ENCODE data around the gene METTL2B.
A peak's percentile ranks its signal among the peaks of the same experiment; 100 is the strongest.
"Not testable (repeated sequence)": the region's sequence is repeated elsewhere in the genome, so short reads cannot be mapped to it uniquely, and the experiment has no call there.

The METTL2B gene

GRCh38 chr7:128526062-128526466, 49.5 kb downstream of the METTL2B start:
- DNase-seq (ENCODE audit: low read depth in 2 of 2), result not testable (repeated sequence)

DNA sequence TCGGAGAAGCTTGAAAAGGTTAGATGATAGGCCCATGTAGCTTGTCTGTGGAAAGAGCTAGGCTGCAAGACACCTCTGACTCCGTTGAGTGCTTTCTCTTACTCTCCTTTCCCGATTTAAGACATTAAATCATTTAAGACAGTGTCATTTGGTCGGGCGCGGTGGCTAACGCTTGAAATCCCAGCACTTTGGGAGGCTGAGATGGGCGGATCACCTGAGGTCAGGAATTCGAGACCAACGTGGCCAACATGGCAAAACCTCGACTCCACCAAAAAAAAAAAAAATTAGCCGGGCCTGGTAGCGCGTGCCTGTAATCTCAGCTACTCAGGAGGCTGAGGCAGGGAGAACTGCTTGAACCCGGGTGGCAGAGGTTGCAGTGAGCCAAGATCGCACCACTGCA, 52.6 kb downstream of the METTL2B start:
- not testable (repeated sequence) for DNase-seq (ENCODE audit: low read depth in 2 of 2)

- peak in 1 of 2 donors; percentile 21 for DNase-seq (ENCODE audit: low read depth in 2 of 2)
Observed at GRCh38 chr7:128530121-128530854, 53.7 kb downstream of the METTL2B start.

GRCh38 chr7:128530855-128531104, 54.2 kb downstream of the METTL2B start:
- DNase-seq (ENCODE audit: low read depth in 2 of 2), result no peak

DNA sequence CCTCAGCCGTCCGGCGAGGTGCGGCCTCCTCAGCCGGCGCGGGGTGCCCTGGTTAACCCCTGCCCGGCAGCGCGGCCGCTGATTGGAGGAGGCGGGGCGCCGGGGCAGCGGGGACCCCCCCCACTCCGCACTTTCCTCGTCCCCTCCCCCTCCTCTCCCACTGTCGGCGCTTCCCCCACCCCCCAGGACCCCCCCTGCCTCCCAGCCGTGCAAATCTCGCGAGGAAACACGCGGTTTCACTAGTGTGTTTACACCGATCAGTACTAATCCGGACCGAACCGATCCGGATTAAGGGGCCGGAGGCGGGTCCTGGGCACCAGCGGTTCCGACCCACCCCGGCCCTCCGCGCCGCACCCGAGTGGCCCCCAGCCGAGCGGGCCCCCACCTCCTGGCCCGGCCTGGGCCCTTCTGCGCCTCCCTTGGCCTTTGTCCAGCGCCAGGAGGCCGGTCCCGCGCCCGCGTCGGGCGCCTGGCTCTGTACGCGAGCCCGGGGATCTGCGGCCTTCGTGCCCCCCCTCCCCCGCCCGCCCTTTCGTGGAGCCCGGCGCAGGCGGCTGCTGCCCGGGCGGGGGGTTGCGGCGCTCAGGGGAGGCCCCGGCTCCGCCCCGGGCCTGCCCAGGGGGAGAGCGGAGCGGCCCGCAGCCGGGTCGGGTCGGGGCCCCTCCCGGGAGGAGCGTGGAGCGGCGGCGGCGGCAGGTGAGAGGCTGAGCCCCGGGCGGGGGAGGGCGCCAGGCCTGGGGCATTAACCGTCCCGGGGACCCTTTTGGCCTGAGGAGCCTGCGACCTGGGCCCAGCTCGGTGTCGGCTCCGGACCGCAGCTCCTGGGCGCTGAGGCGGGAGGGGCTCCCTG, 54.8 kb downstream of the METTL2B start:
- peak; percentile 51 to 67 for DNase-seq (ENCODE audit: low read depth in 2 of 2)

GRCh38 chr7:128531955-128532478, 55.5 kb downstream of the METTL2B start:
- DNase-seq (ENCODE audit: low read depth in 2 of 2), result peak in 1 of 2 donors; percentile 5

DNA sequence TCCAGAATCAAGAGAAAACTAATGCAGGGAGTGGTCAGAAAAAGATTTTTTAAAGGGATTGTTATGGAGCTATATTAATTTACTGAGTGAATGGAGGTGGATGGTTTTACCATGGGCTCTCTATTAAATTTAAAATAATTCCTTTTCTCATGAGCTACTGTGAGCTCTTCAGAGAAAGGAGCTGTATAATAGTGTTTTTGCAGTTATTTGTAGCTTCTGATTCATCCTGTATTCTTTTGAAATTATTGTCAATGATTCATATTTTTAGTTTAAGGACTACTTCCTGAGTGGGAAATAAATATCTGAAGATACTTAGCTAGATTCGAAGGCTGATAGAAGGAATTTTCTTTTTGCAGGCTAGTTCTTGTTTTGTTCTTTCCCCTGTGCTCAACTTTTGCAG, 56.4 kb downstream of the METTL2B start:
- DNase-seq (ENCODE audit: low read depth in 2 of 2), result not testable (repeated sequence)

DNA sequence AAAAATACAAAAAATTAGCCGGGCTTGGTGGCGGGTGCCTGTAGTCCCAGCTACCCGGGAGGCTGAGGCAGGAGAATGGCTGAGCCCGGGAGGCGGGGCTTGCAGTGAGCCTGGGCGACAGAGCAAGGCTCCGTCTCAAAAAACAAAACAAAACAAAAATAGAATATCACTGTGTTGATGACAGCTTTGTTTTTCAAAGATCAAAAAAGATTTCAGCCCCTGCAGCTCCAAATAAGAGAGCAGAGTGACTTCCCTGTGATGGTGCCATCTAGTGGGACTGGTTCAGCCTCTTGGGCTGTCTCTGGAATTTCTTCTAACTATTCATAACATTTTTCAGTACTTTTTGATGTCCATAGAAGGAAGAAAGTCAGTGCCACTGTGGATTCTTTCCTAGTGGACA, 60.9 kb downstream of the METTL2B start:
- DNase-seq (ENCODE audit: low read depth in 2 of 2), result not testable (repeated sequence)

DNA sequence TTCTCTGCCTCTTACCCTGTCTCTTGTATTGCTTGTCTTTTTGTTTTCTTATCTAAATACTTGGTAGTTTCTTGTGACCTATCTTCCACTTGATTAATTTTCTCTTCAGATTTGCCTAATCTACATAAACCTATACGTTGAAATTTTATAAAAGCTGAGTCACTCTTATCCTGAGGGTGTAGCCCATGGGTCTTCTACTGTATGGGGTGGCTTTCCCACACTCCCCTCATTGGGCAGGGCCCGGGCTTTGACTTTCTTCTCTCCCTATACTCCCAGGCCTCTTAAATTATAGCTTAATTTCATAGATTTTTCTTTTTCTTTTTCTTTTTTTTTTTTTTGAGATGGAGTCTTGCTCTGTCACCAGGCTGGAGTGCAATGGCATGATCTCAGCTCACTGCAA, 66.0 kb downstream of the METTL2B start:
- DNase-seq (ENCODE audit: low read depth in 2 of 2), result not testable (repeated sequence)

DNA sequence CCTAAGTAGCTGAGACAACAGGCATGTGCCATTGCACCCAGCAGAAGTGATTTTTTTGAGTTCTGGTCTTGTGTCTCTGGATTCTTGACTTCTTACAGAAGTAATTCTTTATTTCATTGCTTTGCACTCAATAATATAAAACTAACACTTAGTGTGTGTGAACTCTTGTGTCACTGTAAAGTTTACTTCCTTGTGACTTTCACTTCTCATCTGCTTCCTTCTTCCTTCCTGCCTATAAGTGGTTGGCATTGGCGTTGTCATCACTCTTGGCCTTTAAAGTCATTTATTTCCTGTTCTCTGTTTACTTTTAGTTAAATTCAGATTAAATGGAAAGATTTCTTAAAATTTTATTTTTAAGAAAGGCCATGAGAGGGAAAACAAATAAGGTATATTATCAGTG, 66.8 kb downstream of the METTL2B start:
- not testable (repeated sequence) for DNase-seq (ENCODE audit: low read depth in 2 of 2)

DNA sequence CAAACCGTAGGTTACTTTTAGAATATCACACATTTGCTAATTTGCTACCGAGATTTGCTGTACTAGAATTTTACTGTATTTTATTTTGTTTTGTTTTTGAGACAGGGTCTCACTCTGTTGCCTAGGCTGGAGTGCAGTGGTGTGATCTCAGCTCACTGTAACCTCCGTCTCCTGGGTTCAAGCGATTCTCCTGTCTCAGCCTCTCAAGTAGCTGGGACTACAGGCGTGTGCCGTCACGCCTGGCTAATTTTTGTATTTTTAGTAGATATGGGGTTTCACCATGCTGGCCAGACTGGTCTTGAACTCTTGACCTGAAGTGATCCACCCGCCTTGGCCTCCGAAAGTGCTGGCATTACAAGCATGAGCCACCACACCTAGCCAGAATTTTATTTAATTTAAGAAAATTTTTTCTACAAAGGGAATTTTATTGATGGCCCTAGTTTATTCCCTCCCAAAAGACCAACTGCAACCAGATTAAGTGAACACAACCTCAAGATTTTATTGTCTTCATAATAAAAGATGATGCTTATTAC, 69.8 kb downstream of the METTL2B start:
- not testable (repeated sequence) for DNase-seq (ENCODE audit: low read depth in 2 of 2)

GRCh38 chr7:128550920-128551319, 74.4 kb downstream of the METTL2B start:
- no peak for DNase-seq (ENCODE audit: low read depth in 2 of 2)

- DNase-seq (ENCODE audit: low read depth in 2 of 2), result not testable (repeated sequence)
Observed at GRCh38 chr7:128554394-128554793, 77.8 kb downstream of the METTL2B start.

Data from stimulated activated CD8-positive, alpha-beta memory T cell treated with anti-CD3 and anti-CD28 coated beads, Interleukin-2, amount 100 ng/mL, for 1 hour (primary cell).